PC-9 (cell line): ENCODE results near the gene CYP24A1.

ENCODE experiments used
- EZH2 ChIP-seq: fragments of 200-600 bp; sonication (generic); IDR thresholded peaks from 2 replicates; pipeline ENCODE4 v1.8.0; 2017; ENCODE audit warnings: antibody characterized with exemption, low read depth
- TF ChIP-seq, protein P1 (sequence below): fragments of 200-600 bp; sonication (generic); conservative IDR thresholded peaks from 2 replicates; pipeline ENCODE4 v1.6.1; 2017; ENCODE audit warnings: mixed run types, antibody characterized with exemption, mild to moderate bottlenecking, moderate library complexity

DNA sequence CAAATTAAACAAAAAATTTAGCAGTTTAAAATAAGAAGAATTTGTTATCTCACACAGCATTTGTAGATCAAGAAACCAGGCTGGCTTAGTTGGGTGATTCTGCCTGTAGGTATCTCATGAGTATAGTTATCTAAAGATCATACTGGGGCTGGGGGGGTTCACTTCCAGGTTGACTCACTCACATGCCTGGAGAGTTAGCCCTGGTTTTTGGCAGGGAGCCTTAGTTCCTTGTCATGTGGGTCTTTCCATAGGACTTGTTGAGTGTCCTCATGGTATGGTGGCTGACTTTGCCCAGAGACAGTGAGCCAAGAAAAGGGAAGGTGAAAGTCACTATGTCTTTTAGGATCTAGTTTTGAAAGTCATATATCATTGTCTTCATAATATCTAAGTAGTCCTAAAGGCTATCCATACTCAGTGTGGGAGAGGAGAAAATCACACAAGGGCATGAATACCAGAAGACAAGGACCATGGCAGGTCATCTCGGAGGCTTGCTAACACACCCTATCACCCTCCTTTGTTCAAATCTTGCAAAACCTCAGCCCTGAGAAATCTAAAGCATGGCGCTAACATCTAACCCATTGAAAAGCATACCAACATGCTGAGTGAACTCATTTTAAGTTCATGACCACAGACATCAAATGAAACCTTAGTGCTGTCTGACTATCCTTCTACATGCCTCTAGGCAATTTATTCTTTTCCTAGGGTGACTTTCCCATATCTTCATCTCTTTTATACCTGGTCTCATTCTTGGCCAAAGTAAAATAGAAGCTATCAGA is 39.2 kb downstream of the CYP24A1 start:
- TF ChIP-seq, protein P1, sequence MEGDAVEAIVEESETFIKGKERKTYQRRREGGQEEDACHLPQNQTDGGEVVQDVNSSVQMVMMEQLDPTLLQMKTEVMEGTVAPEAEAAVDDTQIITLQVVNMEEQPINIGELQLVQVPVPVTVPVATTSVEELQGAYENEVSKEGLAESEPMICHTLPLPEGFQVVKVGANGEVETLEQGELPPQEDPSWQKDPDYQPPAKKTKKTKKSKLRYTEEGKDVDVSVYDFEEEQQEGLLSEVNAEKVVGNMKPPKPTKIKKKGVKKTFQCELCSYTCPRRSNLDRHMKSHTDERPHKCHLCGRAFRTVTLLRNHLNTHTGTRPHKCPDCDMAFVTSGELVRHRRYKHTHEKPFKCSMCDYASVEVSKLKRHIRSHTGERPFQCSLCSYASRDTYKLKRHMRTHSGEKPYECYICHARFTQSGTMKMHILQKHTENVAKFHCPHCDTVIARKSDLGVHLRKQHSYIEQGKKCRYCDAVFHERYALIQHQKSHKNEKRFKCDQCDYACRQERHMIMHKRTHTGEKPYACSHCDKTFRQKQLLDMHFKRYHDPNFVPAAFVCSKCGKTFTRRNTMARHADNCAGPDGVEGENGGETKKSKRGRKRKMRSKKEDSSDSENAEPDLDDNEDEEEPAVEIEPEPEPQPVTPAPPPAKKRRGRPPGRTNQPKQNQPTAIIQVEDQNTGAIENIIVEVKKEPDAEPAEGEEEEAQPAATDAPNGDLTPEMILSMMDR = no peak
- no peak for TF ChIP-seq EZH2
